Sigmoid colon (tissue), 7 donors: ENCODE results near the gene GNG10. TPM values are rescaled to one million over a fixed set of nuclear protein-coding genes. Genes with fewer than 3 reads are reported as not detected.

ENCODE experiments used
- DNase-seq: peaks from one replicate; pipeline ENCODE4 v3.0.0-alpha.2; 2019
- H3K27ac ChIP-seq, 4 donors: fragments of 200-600 bp; sonication (generic); one replicate each; pipeline ENCODE4 v1.5.1; 2016 to 2019; ENCODE audit warnings: mild to moderate bottlenecking in 1 of 4
- H3K27me3 ChIP-seq, 3 donors: fragments of 200-600 bp; sonication (generic); one replicate each; pipeline ENCODE4 v1.5.1; 2019; ENCODE audit warnings: mild to moderate bottlenecking in 1 of 3
- H3K36me3 ChIP-seq, 4 donors: fragments of 200-600 bp; sonication (generic); one replicate each; pipeline ENCODE4 v1.5.1; 2016 to 2019
- H3K4me1 ChIP-seq, 4 donors: fragments of 200-600 bp; sonication (generic); one replicate each; pipeline ENCODE4 v1.5.1; 2017 to 2019
- H3K4me3 ChIP-seq, 4 donors: fragments of 200-600 bp; sonication (generic); one replicate each; pipeline ENCODE4 v1.5.1; 2017 to 2019; ENCODE audit warnings: mild to moderate bottlenecking in 2 of 4, moderate library complexity in 1 of 4
- H3K9me3 ChIP-seq, 4 donors: fragments of 200-600 bp in 3 of 4; sonication (generic) in 3 of 4; one replicate each; pipeline versions ENCODE4 v1.5.1 to v1.6.1; 2013 to 2019
- CTCF ChIP-seq, 4 experiments: fragments of 450-650 bp in 3 of 4; fragments of 200-600 bp in 1 of 4; IDR thresholded peaks; one replicate each; pipeline ENCODE4 v1.5.1; 2016 to 2019; ENCODE audit warnings: antibody characterized with exemption in 4 of 4, mild to moderate bottlenecking in 3 of 4, moderate library complexity in 2 of 4
- EP300 ChIP-seq, 4 donors: sonication (generic); formaldehyde crosslinking; IDR thresholded peaks; one replicate each; pipeline ENCODE4 v1.6.1; 2017; ENCODE audit warnings: antibody characterized with exemption in 4 of 4
- POLR2A ChIP-seq, 2 donors: fragments of 450-650 bp; IDR thresholded peaks; one replicate each; pipeline ENCODE4 v1.6.1; 2016; ENCODE audit warnings: antibody characterized with exemption in 2 of 2, mild to moderate bottlenecking in 2 of 2, moderate library complexity in 2 of 2
- POLR2AphosphoS5 ChIP-seq, 4 donors: sonication (generic); formaldehyde crosslinking; IDR thresholded peaks; one replicate each; pipeline ENCODE4 v1.6.1; 2017; ENCODE audit warnings: antibody characterized with exemption in 4 of 4
- WGBS, 2 donors: extraction: QIAGEN DNeasy Blood & Tissue Kit; methylation state at CpG; one replicate each; pipeline ENCODE4 v1.1.7; 2013; 5-methylcytosine and 5-hydroxymethylcytosine counted together
- intact Hi-C: fragments of 100-400 bp; cut with DNase I; formaldehyde crosslinking; loops from one replicate; pipeline ENCODE4 v1.15.1; 2023
- polyA plus RNA-seq, 3 donors: library from polyadenylated mRNA; stranded (reverse); fragments of 200-250 nt; gene quantifications; one replicate each; pipeline ENCODE4 v1.2.3, GENCODE V29; 2013
- total RNA-seq, 4 donors: library from RNA; depleted of rRNA; stranded (reverse); fragments of >200 nt; gene quantifications; one replicate each; pipeline ENCODE4 v1.1.0, GENCODE V29; 2016
- donor health status: healthy with polysubstance abuse.
- donor health status: Bipolar disorder and iron deficiency.
- donor health status: healthy.

The GNG10 gene
- total and polyA plus RNA-seq, 7 donors: 32.3 to 104 (median 65.9) TPM

- peak overlapping the region; percentile 91 to 94 (median 92) for H3K27ac ChIP-seq
- no peaks in the 10 kb centered on the region for H3K9me3 ChIP-seq
- H3K4me3 ChIP-seq: peak overlapping the region; percentile 82 to 97 (median 88)
- H3K36me3 ChIP-seq: no peaks in the 10 kb centered on the region
- no peak for DNase-seq
- H3K27me3 ChIP-seq: no peaks in the 10 kb centered on the region
- intact Hi-C loops: loop anchor here (10.0 kb wide), 1 partner anchor 444 kb away; no protein-coding TSS in a partner anchor
- no peak for TF ChIP-seq EP300 (IDR thresholded peaks at IDR 0.05)
- TF ChIP-seq POLR2A (IDR thresholded peaks at IDR 0.05): no peak
- TF ChIP-seq CTCF (IDR thresholded peaks at IDR 0.05): no peak
- TF ChIP-seq POLR2AphosphoS5 (IDR thresholded peaks at IDR 0.05): no peak
- peaks cover 0 to 35% (median 25%) of the 10 kb centered on the region in 4 donors for H3K4me1 ChIP-seq
- WGBS, 2 donors: 0 to 1% methylated on average over 14 of the region's 14 CpGs
Measured at GRCh38 chr9:111630964-111631213, 30.5 kb upstream of the GNG10 start.

GRCh38 chr9:111631214-111631971, 30.0 kb upstream of the GNG10 start, which contains the start of gene DNAJC25:
Gene DNAJC25, plus strand, starts transcription at chr9:111631334. Its CDS starts 74 bp downstream, at chr9:111631408.
- Histone ChIP-seq H3K36me3 (no peaks in the 10 kb centered on the region), H3K27me3 (no peaks in the 10 kb centered on the region), H3K27ac (peak within 1 kb of the TSS; percentile 91 to 94 (median 92)), H3K4me3 (peak within 1 kb of the TSS; percentile 82 to 97 (median 88)), H3K4me1 (peaks cover 0 to 35% (median 25%) of the 10 kb centered on the region in 4 donors), H3K9me3 (no peaks in the 10 kb centered on the region)
- DNase-seq: peak; percentile 98
- TF ChIP-seq POLR2AphosphoS5 (IDR thresholded peaks at IDR 0.05) (peak; percentile 93 to 99 (median 96)), EP300 (IDR thresholded peaks at IDR 0.05) (no peak), CTCF (IDR thresholded peaks at IDR 0.05) (no peak), POLR2A (IDR thresholded peaks at IDR 0.05) (peak; percentile 86 to 87)
- WGBS, 2 donors: 0% methylated on average over 79 of the region's 79 CpGs
- intact Hi-C loops: loop anchor here (10.0 kb wide), 1 partner anchor 443 kb away; no protein-coding TSS in a partner anchor

GRCh38 chr9:111632060-111632459, 29.3 kb upstream of the GNG10 start:
- peak overlapping the region; percentile 91 to 94 (median 92) for H3K27ac ChIP-seq
- no peak for DNase-seq
- 10 to 37% methylated on average over 5 of the region's 5 CpGs for WGBS, 2 donors

GRCh38 chr9:111632695-111633388, 28.6 kb upstream of the GNG10 start:
- intact Hi-C loops: loop anchor here (10.0 kb wide), 1 partner anchor 442 kb away; no protein-coding TSS in a partner anchor

More at GRCh38 chr9:111632060-111632459, 29.3 kb upstream of the GNG10 start:
- TF ChIP-seq EP300 (IDR thresholded peaks at IDR 0.05) (no peak), POLR2AphosphoS5 (IDR thresholded peaks at IDR 0.05) (no peak), POLR2A (IDR thresholded peaks at IDR 0.05) (no peak), CTCF (IDR thresholded peaks at IDR 0.05) (no peak)
- Histone ChIP-seq H3K4me3 (peak overlapping the region; percentile 82 to 97 (median 88)), H3K4me1 (peaks cover 0 to 35% (median 25%) of the 10 kb centered on the region in 4 donors), H3K27me3 (no peaks in the 10 kb centered on the region), H3K9me3 (no peaks in the 10 kb centered on the region), H3K36me3 (no peaks in the 10 kb centered on the region)
- intact Hi-C loops: loop anchor here (10.0 kb wide), 1 partner anchor 443 kb away; no protein-coding TSS in a partner anchor

More at GRCh38 chr9:111632695-111633388, 28.6 kb upstream of the GNG10 start:
- H3K4me1 ChIP-seq: peaks cover 0 to 35% (median 25%) of the 10 kb centered on the region in 4 donors
- DNase-seq: no peak
- TF ChIP-seq POLR2A (IDR thresholded peaks at IDR 0.05): no peak
- no peak for TF ChIP-seq CTCF (IDR thresholded peaks at IDR 0.05)
- no peak for TF ChIP-seq POLR2AphosphoS5 (IDR thresholded peaks at IDR 0.05)
- no peak for TF ChIP-seq EP300 (IDR thresholded peaks at IDR 0.05)
- H3K27ac ChIP-seq: no peak overlapping the region
- WGBS, 2 donors: 33 to 68% methylated on average over 7 of the region's 7 CpGs
- H3K9me3 ChIP-seq: no peaks in the 10 kb centered on the region
- H3K27me3 ChIP-seq: no peaks in the 10 kb centered on the region
- H3K4me3 ChIP-seq: peak overlapping the region in 1 of 4 donors; percentile 86
- no peaks in the 10 kb centered on the region for H3K36me3 ChIP-seq
